C4-2B (cell line): Measurements from ENCODE around the gene POLR1C.

Experiments used
- ZFX ChIP-seq: fragments of 450-650 bp; IDR thresholded peaks from 2 replicates; pipeline ENCODE4 v1.6.1; 2017
- TF ChIP-seq, protein P1 (sequence below): fragments of 450-650 bp; conservative IDR thresholded peaks from 2 replicates; pipeline ENCODE4 v1.5.1; 2017; ENCODE audit warnings: mild to moderate bottlenecking

DNA sequence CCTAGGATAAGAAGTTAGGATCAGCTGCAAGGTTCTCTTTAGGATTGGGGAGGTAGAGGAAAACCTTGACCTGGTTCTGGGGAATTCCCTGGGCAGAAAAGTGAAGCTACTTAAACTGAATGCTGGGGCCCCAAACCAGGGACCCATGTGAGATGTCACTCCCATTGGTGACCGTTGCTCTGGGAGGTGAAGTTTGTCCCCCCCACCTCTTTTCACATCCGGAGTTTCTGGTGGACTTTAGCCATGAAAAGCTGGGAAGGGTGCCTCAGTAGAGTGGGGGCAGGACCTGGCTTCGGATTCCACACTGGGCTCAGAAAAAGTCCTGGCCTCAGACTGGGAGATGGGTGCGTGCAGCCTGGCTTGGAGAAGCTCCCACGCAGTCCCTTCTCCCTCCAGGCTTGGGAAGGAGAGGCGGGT is 26.4 kb upstream of the POLR1C start:
- TF ChIP-seq, protein P1, sequence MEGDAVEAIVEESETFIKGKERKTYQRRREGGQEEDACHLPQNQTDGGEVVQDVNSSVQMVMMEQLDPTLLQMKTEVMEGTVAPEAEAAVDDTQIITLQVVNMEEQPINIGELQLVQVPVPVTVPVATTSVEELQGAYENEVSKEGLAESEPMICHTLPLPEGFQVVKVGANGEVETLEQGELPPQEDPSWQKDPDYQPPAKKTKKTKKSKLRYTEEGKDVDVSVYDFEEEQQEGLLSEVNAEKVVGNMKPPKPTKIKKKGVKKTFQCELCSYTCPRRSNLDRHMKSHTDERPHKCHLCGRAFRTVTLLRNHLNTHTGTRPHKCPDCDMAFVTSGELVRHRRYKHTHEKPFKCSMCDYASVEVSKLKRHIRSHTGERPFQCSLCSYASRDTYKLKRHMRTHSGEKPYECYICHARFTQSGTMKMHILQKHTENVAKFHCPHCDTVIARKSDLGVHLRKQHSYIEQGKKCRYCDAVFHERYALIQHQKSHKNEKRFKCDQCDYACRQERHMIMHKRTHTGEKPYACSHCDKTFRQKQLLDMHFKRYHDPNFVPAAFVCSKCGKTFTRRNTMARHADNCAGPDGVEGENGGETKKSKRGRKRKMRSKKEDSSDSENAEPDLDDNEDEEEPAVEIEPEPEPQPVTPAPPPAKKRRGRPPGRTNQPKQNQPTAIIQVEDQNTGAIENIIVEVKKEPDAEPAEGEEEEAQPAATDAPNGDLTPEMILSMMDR = no peak
- no peak for TF ChIP-seq ZFX
